Activated CD8-positive, alpha-beta T cell treated with anti-CD3 and anti-CD28 coated beads, Interleukin-2, amount 10 ng/mL, durations not matched to agents 7 days and 5 days (primary cell): Measurements from ENCODE around the gene AOPEP. TPM values are rescaled to one million over a fixed set of nuclear protein-coding genes. Genes with fewer than 3 reads are reported as not detected.

Experiments
- ATAC-seq: fragments of 150-1000 bp; cut with Tn5 transposase; one replicate; pipeline ENCODE4 v1.10.0; 2021; ENCODE audit warnings: moderate library complexity
- CTCF ChIA-PET: fragments of 350-600 bp; sonication (Branson Sonifier 250); formaldehyde crosslinking; loops from one replicate; lab custom pipeline; 2021; ENCODE audit warnings: antibody characterized with exemption; lab: Charles Lee
- POLR2A ChIA-PET: fragments of 350-600 bp; sonication (Branson Sonifier 250); formaldehyde crosslinking; loops from one replicate; lab custom pipeline; 2021; ENCODE audit warnings: antibody characterized with exemption; lab: Charles Lee
- DNase-seq: peaks from one replicate; pipeline ENCODE4 v3.0.0-alpha.2; 2020
- H3K27ac Mint-ChIP-seq: one replicate; pipeline ENCODE4 v1.8.0; 2021; ENCODE audit warnings: mild to moderate bottlenecking, mixed read lengths
- H3K27me3 Mint-ChIP-seq: one replicate; pipeline ENCODE4 v1.8.0; 2021; ENCODE audit warnings: low read depth, mixed read lengths
- H3K36me3 Mint-ChIP-seq: one replicate; pipeline ENCODE4 v1.8.0; 2021; ENCODE audit warnings: low read depth, mixed read lengths
- H3K4me1 Mint-ChIP-seq: one replicate; pipeline ENCODE4 v1.8.0; 2021; ENCODE audit warnings: low read depth, mixed read lengths
- H3K4me3 Mint-ChIP-seq: one replicate; pipeline ENCODE4 v1.8.0; 2021; ENCODE audit warnings: mild to moderate bottlenecking, mixed read lengths
- H3K9me3 Mint-ChIP-seq: one replicate; pipeline ENCODE4 v1.8.0; 2022; ENCODE audit warnings: mixed read lengths; ENCODE audit not compliant: insufficient read depth
- microRNA-seq: library from miRNA; unstranded; fragments of <30 nt; microRNA quantifications from one replicate; pipeline ENCODE4 v1.2.0, GENCODE V29; 2022
- total RNA-seq, 2 experiments: library from RNA; stranded (reverse); gene quantifications; one replicate each; pipeline ENCODE4 v1.2.3, GENCODE V29; 2021

The AOPEP gene
- total RNA-seq, 2 experiments from 2014 or later, result 7.2 to 8.9 TPM

- ChIA-PET CTCF (interaction anchor here (2.2 kb wide), 1 partner anchor 452 kb away, joined by 10 read pairs; no protein-coding TSS in a partner anchor), POLR2A (no interaction called here)
- no peaks in the 10 kb centered on the region for H3K4me1 Mint-ChIP-seq
- H3K36me3 Mint-ChIP-seq, result no peaks in the 10 kb centered on the region
- no peaks in the 10 kb centered on the region for H3K9me3 Mint-ChIP-seq
- no peak overlapping the region for H3K4me3 Mint-ChIP-seq
- H3K27ac Mint-ChIP-seq, result no peak overlapping the region
- DNase-seq, result no peak
- no peaks in the 10 kb centered on the region for H3K27me3 Mint-ChIP-seq
- no peak for ATAC-seq
Observed at GRCh38 chr9:95133325-95133705, 406.8 kb downstream of the AOPEP start.

- Mint-ChIP-seq H3K27ac (no peak overlapping the region), H3K27me3 (no peaks in the 10 kb centered on the region), H3K9me3 (no peaks in the 10 kb centered on the region), H3K4me1 (no peaks in the 10 kb centered on the region), H3K36me3 (no peaks in the 10 kb centered on the region), H3K4me3 (no peak overlapping the region)
- ATAC-seq (no peak), DNase-seq (no peak)
- ChIA-PET POLR2A (no interaction called here), CTCF (interaction anchor here (1.0 to 2.2 kb wide), 6 partner anchors 8 to 453 kb away, joined by 3 to 10 read pairs (median 4); no protein-coding TSS in a partner anchor)
Observed at GRCh38 chr9:95134457-95134881, 408.0 kb downstream of the AOPEP start.

GRCh38 chr9:95135756-95136155 lies 409.3 kb downstream of the AOPEP start:
- H3K9me3 Mint-ChIP-seq, result no peaks in the 10 kb centered on the region
- H3K27me3 Mint-ChIP-seq, result no peaks in the 10 kb centered on the region
- ATAC-seq (no peak), DNase-seq (no peak)
- no peak overlapping the region for H3K27ac Mint-ChIP-seq
- H3K4me1 Mint-ChIP-seq, result no peaks in the 10 kb centered on the region
- no peak overlapping the region for H3K4me3 Mint-ChIP-seq
- no peaks in the 10 kb centered on the region for H3K36me3 Mint-ChIP-seq
- ChIA-PET CTCF (interaction anchor here (1.2 to 1.4 kb wide), 2 partner anchors 9 to 10 kb away, joined by 3 to 4 read pairs; no protein-coding TSS in a partner anchor), POLR2A (no interaction called here)

Small RNAs within 50 kb of the gene (microRNA-seq; reads per million reads assigned to microRNA genes)
- gene MIR2278 (9.8 reads per million, percentile 24 among the genes with 10 or more reads in this experiment), gene MIR23B (1,665 reads per million, percentile 85 among the genes with 10 or more reads in this experiment), gene MIR24-1 (not detected), gene MIR27B (355 reads per million, percentile 74 among the genes with 10 or more reads in this experiment), gene MIR3074 (not detected), gene MIR6081 (not detected)

Other genes starting within 250 kb of the AOPEP start
- gene PCAT7, start 171.6 kb upstream of the AOPEP start, total RNA-seq, result not detected
- not detected for gene FBP2, start 132.9 kb upstream of the AOPEP start, total RNA-seq
- under 1 TPM; 0.21 to 0.31 TPM for gene FBP1, start 87.2 kb upstream of the AOPEP start, total RNA-seq